H1 (cell line): Measurements from ENCODE around the gene CISD1. TPM values are rescaled to one million over a fixed set of nuclear protein-coding genes. Genes with fewer than 3 reads are reported as not detected.

Experiments used
- polyA plus RNA-seq, 7 experiments: library from polyadenylated mRNA; depleted of rRNA in 3 of 7; stranded (reverse) in 5 of 7; unstranded in 2 of 7; fragments of >200 nt in 5 of 7; fragments of 200-250 nt in 2 of 7; gene quantifications; 1 replicate in 5 of 7; 2 replicates in 1 of 7; 4 replicates in 1 of 7; pipeline versions ENCODE4 v1.2.1 to v1.2.3, GENCODE V29; 2011 to 2013; ENCODE audit warnings: missing spikeins in 2 of 7, mixed read lengths in 2 of 7
- total RNA-seq: library from RNA; stranded (reverse); fragmentation: NEBNext Ultra II Directional; extraction: Animal tissue kit (Norgen Biotek cat#: 25700); gene quantifications from 2 replicates; pipeline ENCODE4 v1.2.1, GENCODE V29; 2021

Gene CISD1
- total and polyA plus RNA-seq, 2 of the 8 experiments (the other 6 are each of a cell fraction or from before 2014, with no cell fraction given): 22.6 to 43.2 TPM

Other genes with a start within 250 kb of the CISD1 start
- 7.4 and 7.8 TPM in 2 replicates for gene IPMK, start 1.3 kb upstream of the CISD1 start, total RNA-seq
- 0.97 and 1.3 TPM in 2 replicates for gene IPMK, start 1.3 kb upstream of the CISD1 start, polyA plus RNA-seq (2011; rRNA removed)
- 30.4 and 33.5 TPM in 2 replicates for gene UBE2D1, start 65.8 kb downstream of the CISD1 start, total RNA-seq
- gene UBE2D1, start 65.8 kb downstream of the CISD1 start, polyA plus RNA-seq (2011; rRNA removed): 14.8 and 21.2 TPM in 2 replicates
- gene TFAM, start 116.2 kb downstream of the CISD1 start, total RNA-seq: 97.3 and 97.5 TPM in 2 replicates
- 29.3 and 34.0 TPM in 2 replicates for gene TFAM, start 116.2 kb downstream of the CISD1 start, polyA plus RNA-seq (2011; rRNA removed)
- 0.73 and 1.0 TPM in 2 replicates for gene BICC1, start 243.7 kb downstream of the CISD1 start, total RNA-seq
- 0.20 and 0.31 TPM in 2 replicates for gene BICC1, start 243.7 kb downstream of the CISD1 start, polyA plus RNA-seq (2011; rRNA removed)